ENCODE results near the gene WDR45B. TPM values are rescaled to one million over a fixed set of nuclear protein-coding genes. Genes with fewer than 3 reads are reported as not detected.

WDR45B gene
- total RNA-seq, 4 donors from 2014 or later, result 57.3 to 81.4 (median 74.4) TPM

DNA sequence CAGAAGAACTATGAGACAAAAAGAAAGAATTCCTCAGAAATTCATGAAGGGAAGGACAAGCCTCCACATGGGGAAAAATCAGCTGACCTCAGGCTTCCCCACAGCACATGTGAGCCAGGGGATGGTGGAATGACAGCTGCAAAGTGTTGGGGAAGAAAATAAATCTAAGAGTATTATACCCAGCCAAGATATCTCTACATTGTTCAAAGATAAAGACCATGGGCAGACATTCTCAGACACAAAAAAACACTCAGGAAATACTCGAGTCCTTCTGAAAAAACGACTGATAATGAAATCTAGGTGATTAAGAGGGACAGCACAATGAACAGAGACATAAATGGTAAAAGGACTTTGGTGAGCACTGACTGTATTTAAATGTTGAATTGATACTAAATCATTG lies 46.4 kb upstream of the WDR45B start:
- H3K4me1 ChIP-seq, result peaks cover 15 to 25% (median 23%) of the 10 kb centered on the region in 4 donors
- H3K27me3 ChIP-seq, result no peaks in the 10 kb centered on the region
- 83% methylated on average over 2 of the region's 2 CpGs for WGBS
- peaks cover 0 to 9% (median 4%) of the 10 kb centered on the region in 4 donors for H3K9me3 ChIP-seq
- no peak for DNase-seq (ENCODE audit: extremely low spot score)
- intact Hi-C loops (cut with DNase I), result no loop called here
- H3K27ac ChIP-seq (replicated peaks in 1 of 4), result no peak overlapping the region
- TF ChIP-seq EP300 (IDR thresholded peaks at IDR 0.05) (no peak), POLR2A (IDR thresholded peaks at IDR 0.05; ENCODE audit: low read depth) (no peak), POLR2AphosphoS5 (IDR thresholded peaks at IDR 0.05) (no peak)
- TF ChIP-seq, protein P1, sequence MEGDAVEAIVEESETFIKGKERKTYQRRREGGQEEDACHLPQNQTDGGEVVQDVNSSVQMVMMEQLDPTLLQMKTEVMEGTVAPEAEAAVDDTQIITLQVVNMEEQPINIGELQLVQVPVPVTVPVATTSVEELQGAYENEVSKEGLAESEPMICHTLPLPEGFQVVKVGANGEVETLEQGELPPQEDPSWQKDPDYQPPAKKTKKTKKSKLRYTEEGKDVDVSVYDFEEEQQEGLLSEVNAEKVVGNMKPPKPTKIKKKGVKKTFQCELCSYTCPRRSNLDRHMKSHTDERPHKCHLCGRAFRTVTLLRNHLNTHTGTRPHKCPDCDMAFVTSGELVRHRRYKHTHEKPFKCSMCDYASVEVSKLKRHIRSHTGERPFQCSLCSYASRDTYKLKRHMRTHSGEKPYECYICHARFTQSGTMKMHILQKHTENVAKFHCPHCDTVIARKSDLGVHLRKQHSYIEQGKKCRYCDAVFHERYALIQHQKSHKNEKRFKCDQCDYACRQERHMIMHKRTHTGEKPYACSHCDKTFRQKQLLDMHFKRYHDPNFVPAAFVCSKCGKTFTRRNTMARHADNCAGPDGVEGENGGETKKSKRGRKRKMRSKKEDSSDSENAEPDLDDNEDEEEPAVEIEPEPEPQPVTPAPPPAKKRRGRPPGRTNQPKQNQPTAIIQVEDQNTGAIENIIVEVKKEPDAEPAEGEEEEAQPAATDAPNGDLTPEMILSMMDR (IDR thresholded peaks at IDR 0.05), result no peak
- H3K4me3 ChIP-seq, result no peak overlapping the region
- peaks cover 0 to 18% (median 3%) of the 10 kb centered on the region in 4 donors for H3K36me3 ChIP-seq

DNA sequence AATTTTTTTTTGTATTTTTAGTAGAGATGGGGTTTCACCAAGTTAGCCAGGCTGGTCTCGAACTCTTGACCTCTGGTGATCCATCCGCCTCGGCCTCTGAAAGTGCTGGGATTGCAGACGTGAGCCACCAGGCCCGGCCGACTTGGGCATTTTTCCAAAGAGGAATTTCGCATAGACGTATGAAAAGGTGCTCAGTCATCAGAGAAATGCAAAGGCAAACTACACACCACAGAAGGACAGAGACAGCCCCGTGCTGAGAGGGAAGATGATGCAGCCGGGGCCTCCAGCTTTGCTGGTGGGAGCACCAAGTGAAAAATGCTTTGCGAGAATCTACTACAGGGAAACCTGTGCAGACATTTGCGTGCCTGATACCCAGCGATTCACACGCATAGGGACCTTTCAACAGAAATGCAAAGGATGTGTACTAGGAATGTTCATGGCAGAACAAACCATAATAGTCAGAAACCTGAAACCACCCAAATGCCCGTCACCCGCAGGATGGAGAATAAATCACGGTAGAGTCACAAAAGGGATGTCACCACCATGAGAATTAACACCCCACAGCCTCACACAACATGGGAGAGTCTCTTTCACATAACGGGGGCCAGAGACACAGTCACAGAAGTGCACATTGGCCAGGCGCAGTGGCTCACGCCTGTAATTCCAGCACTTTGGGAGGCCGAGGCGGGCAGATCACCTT lies 45.1 kb upstream of the WDR45B start:
- H3K27me3 ChIP-seq, result no peaks in the 10 kb centered on the region
- intact Hi-C loops (cut with DNase I), result no loop called here
- peaks cover 10 to 17% (median 15%) of the 10 kb centered on the region in 4 donors for H3K4me1 ChIP-seq
- no peak for TF ChIP-seq EP300 (IDR thresholded peaks at IDR 0.05)
- no peak for TF ChIP-seq POLR2AphosphoS5 (IDR thresholded peaks at IDR 0.05)
- TF ChIP-seq, protein P1 (IDR thresholded peaks at IDR 0.05), result no peak
- TF ChIP-seq POLR2A (IDR thresholded peaks at IDR 0.05; ENCODE audit: low read depth), result no peak
- peaks cover 0 to 9% (median 4%) of the 10 kb centered on the region in 4 donors for H3K9me3 ChIP-seq
- H3K4me3 ChIP-seq, result no peak overlapping the region
- no peak for DNase-seq (ENCODE audit: extremely low spot score)
- WGBS, result 85% methylated on average over 22 of the region's 22 CpGs
- H3K27ac ChIP-seq (replicated peaks in 1 of 4), result no peak overlapping the region
- peaks cover 0 to 18% (median 3%) of the 10 kb centered on the region in 4 donors for H3K36me3 ChIP-seq

DNA sequence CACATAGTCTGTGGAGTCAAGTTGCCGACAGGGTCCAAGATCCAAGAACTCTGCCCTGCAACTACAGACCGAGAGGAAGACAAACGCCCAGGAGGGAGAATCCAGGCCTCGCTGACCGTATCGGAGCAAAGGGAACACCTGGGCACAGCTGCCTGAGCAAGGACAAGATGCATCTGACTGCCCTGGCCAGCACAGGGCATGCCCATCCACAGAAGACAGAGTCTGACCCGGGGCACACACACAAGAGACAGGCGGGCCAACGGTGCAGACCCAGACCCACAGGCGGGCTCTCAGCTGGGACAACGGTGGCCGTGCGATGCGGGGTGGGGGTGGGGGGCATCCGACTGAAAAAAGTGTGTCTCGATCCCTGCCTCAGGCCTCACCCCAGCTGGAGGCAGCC lies 44.0 kb upstream of the WDR45B start:
- TF ChIP-seq POLR2A (IDR thresholded peaks at IDR 0.05; ENCODE audit: low read depth) (no peak), POLR2AphosphoS5 (IDR thresholded peaks at IDR 0.05) (no peak), EP300 (IDR thresholded peaks at IDR 0.05) (no peak)
- TF ChIP-seq, protein P1 (IDR thresholded peaks at IDR 0.05), result no peak
- Histone ChIP-seq H3K9me3 (peaks cover 0 to 9% (median 4%) of the 10 kb centered on the region in 4 donors), H3K36me3 (peaks cover 0 to 18% (median 3%) of the 10 kb centered on the region in 4 donors), H3K4me1 (peaks cover 6 to 8% (median 7%) of the 10 kb centered on the region in 4 donors), H3K4me3 (no peak overlapping the region), H3K27me3 (no peaks in the 10 kb centered on the region), H3K27ac (replicated peaks in 1 of 4) (no peak overlapping the region)
- no peak for DNase-seq (ENCODE audit: extremely low spot score)
- intact Hi-C loops (cut with DNase I), result no loop called here
- 94% methylated on average over 11 of the region's 16 CpGs for WGBS

DNA sequence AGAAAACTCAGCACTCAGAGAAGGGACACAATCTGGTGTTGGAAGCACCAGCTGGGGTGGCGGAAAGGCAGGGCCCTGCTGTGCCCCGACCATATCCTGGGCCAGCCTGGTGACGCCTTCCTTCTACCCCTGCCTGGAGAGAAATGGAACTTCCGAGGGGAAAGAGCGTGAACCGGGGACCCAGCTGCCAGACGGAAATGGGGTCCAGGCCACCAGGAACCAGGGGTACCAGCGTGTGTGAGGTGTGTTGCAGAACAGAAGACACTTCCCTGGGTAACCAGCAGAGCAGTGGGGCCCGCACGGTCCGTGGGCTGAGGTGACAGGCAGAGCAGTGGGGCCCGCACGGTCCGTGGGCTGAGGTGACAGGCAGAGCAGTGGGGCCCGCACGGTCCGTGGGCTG lies 43.5 kb upstream of the WDR45B start:
- H3K4me3 ChIP-seq, result no peak overlapping the region
- H3K4me1 ChIP-seq, result peaks cover under 1 to 3% (median 2%) of the 10 kb centered on the region in 4 donors
- 94% methylated on average over 7 of the region's 17 CpGs for WGBS
- H3K27ac ChIP-seq (replicated peaks in 1 of 4), result no peak overlapping the region
- peaks cover 0 to 18% (median 3%) of the 10 kb centered on the region in 4 donors for H3K36me3 ChIP-seq
- no peaks in the 10 kb centered on the region for H3K27me3 ChIP-seq
- intact Hi-C loops (cut with DNase I), result no loop called here
- H3K9me3 ChIP-seq, result peaks cover 0 to 9% (median 4%) of the 10 kb centered on the region in 4 donors
- no peak for DNase-seq (ENCODE audit: extremely low spot score)
- TF ChIP-seq POLR2AphosphoS5 (IDR thresholded peaks at IDR 0.05), result no peak
- TF ChIP-seq, protein P1 (IDR thresholded peaks at IDR 0.05), result no peak
- TF ChIP-seq EP300 (IDR thresholded peaks at IDR 0.05), result no peak
- no peak for TF ChIP-seq POLR2A (IDR thresholded peaks at IDR 0.05; ENCODE audit: low read depth)

All from esophagus muscularis mucosa (tissue), 4 donors.